ENCODE results near the gene CEACAM1. TPM values are rescaled to one million over a fixed set of nuclear protein-coding genes. Genes with fewer than 3 reads are reported as not detected.

CEACAM1 gene
- polyA plus RNA-seq, 4 donors, result 16.3 to 54.2 (median 32.9) TPM

GRCh38 chr19:42474743-42475142 lies 53.5 kb downstream of the CEACAM1 start:
- H3K36me3 ChIP-seq (ENCODE audit: control insufficient read depth in 3 of 3, insufficient read depth in 2 of 3, low read depth in 1 of 3, low read length in 3 of 3), result no peaks in the 10 kb centered on the region
- WGBS, 3 donors, result 68 to 90% (median 81%) methylated on average over 4 of the region's 4 CpGs
- no peak for DNase-seq
- no peak overlapping the region for H3K27ac ChIP-seq (ENCODE audit: low read depth in 1 of 3, low read length in 2 of 3)
- no peaks in the 10 kb centered on the region for H3K9me3 ChIP-seq (ENCODE audit: control insufficient read depth in 2 of 2, insufficient read depth in 1 of 2, low read depth in 1 of 2, low read length in 1 of 2)
- H3K4me3 ChIP-seq (ENCODE audit: low read depth in 1 of 3, low read length in 3 of 3), result no peak overlapping the region
- H3K27me3 ChIP-seq (ENCODE audit: control insufficient read depth in 3 of 3, insufficient read depth in 3 of 3, low read length in 3 of 3), result no peaks in the 10 kb centered on the region
- no peaks in the 10 kb centered on the region for H3K4me1 ChIP-seq (ENCODE audit: control insufficient read depth in 3 of 3, insufficient read depth in 2 of 3, low read depth in 1 of 3, low read length in 2 of 3)
- no peak for FAIRE-seq

GRCh38 chr19:42473686-42474085 lies 54.6 kb downstream of the CEACAM1 start:
- Histone ChIP-seq H3K36me3 (ENCODE audit: control insufficient read depth in 3 of 3, insufficient read depth in 2 of 3, low read depth in 1 of 3, low read length in 3 of 3) (no peaks in the 10 kb centered on the region), H3K4me1 (ENCODE audit: control insufficient read depth in 3 of 3, insufficient read depth in 2 of 3, low read depth in 1 of 3, low read length in 2 of 3) (no peaks in the 10 kb centered on the region), H3K4me3 (ENCODE audit: low read depth in 1 of 3, low read length in 3 of 3) (no peak overlapping the region), H3K27ac (ENCODE audit: low read depth in 1 of 3, low read length in 2 of 3) (no peak overlapping the region), H3K9me3 (ENCODE audit: control insufficient read depth in 2 of 2, insufficient read depth in 1 of 2, low read depth in 1 of 2, low read length in 1 of 2) (no peaks in the 10 kb centered on the region), H3K27me3 (ENCODE audit: control insufficient read depth in 3 of 3, insufficient read depth in 3 of 3, low read length in 3 of 3) (no peaks in the 10 kb centered on the region)
- no peak for FAIRE-seq
- no peak for DNase-seq
- WGBS, 3 donors, result 67 to 92% (median 90%) methylated on average over 6 of the region's 6 CpGs

GRCh38 chr19:42472402-42473147 lies 55.7 kb downstream of the CEACAM1 start:
- DNase-seq, result no peak
- Histone ChIP-seq H3K27me3 (ENCODE audit: control insufficient read depth in 3 of 3, insufficient read depth in 3 of 3, low read length in 3 of 3) (no peaks in the 10 kb centered on the region), H3K9me3 (ENCODE audit: control insufficient read depth in 2 of 2, insufficient read depth in 1 of 2, low read depth in 1 of 2, low read length in 1 of 2) (no peaks in the 10 kb centered on the region), H3K4me1 (ENCODE audit: control insufficient read depth in 3 of 3, insufficient read depth in 2 of 3, low read depth in 1 of 3, low read length in 2 of 3) (peaks cover 0 to 3% (median 3%) of the 10 kb centered on the region in 3 donors), H3K27ac (ENCODE audit: low read depth in 1 of 3, low read length in 2 of 3) (no peak overlapping the region), H3K36me3 (ENCODE audit: control insufficient read depth in 3 of 3, insufficient read depth in 2 of 3, low read depth in 1 of 3, low read length in 3 of 3) (no peaks in the 10 kb centered on the region), H3K4me3 (ENCODE audit: low read depth in 1 of 3, low read length in 3 of 3) (no peak overlapping the region)
- 86 to 89% (median 89%) methylated on average over 7 of the region's 7 CpGs for WGBS, 3 donors
- FAIRE-seq, result no peak

GRCh38 chr19:42471554-42472249 lies 56.6 kb downstream of the CEACAM1 start:
- FAIRE-seq, result no peak
- Histone ChIP-seq H3K36me3 (ENCODE audit: control insufficient read depth in 3 of 3, insufficient read depth in 2 of 3, low read depth in 1 of 3, low read length in 3 of 3) (no peaks in the 10 kb centered on the region), H3K4me3 (ENCODE audit: low read depth in 1 of 3, low read length in 3 of 3) (no peak overlapping the region), H3K9me3 (ENCODE audit: control insufficient read depth in 2 of 2, insufficient read depth in 1 of 2, low read depth in 1 of 2, low read length in 1 of 2) (no peaks in the 10 kb centered on the region), H3K27ac (ENCODE audit: low read depth in 1 of 3, low read length in 2 of 3) (no peak overlapping the region), H3K27me3 (ENCODE audit: control insufficient read depth in 3 of 3, insufficient read depth in 3 of 3, low read length in 3 of 3) (no peaks in the 10 kb centered on the region), H3K4me1 (ENCODE audit: control insufficient read depth in 3 of 3, insufficient read depth in 2 of 3, low read depth in 1 of 3, low read length in 2 of 3) (peaks cover under 1 to 3% (median 3%) of the 10 kb centered on the region in 3 donors)
- 36 to 68% (median 50%) methylated on average over 7 of the region's 7 CpGs for WGBS, 3 donors
- DNase-seq, result no peak

GRCh38 chr19:42469311-42470235 lies 58.7 kb downstream of the CEACAM1 start:
- WGBS, 3 donors, result 61 to 67% (median 67%) methylated on average over 8 of the region's 8 CpGs
- H3K27ac ChIP-seq (ENCODE audit: low read depth in 1 of 3, low read length in 2 of 3), result no peak overlapping the region

GRCh38 chr19:42468273-42468796 lies 59.9 kb downstream of the CEACAM1 start:
- H3K9me3 ChIP-seq (ENCODE audit: control insufficient read depth in 2 of 2, insufficient read depth in 1 of 2, low read depth in 1 of 2, low read length in 1 of 2), result no peaks in the 10 kb centered on the region
- H3K4me3 ChIP-seq (ENCODE audit: low read depth in 1 of 3, low read length in 3 of 3), result no peak overlapping the region
- peaks cover 3% of the 10 kb centered on the region in 3 donors for H3K4me1 ChIP-seq (ENCODE audit: control insufficient read depth in 3 of 3, insufficient read depth in 2 of 3, low read depth in 1 of 3, low read length in 2 of 3)
- no peaks in the 10 kb centered on the region for H3K36me3 ChIP-seq (ENCODE audit: control insufficient read depth in 3 of 3, insufficient read depth in 2 of 3, low read depth in 1 of 3, low read length in 3 of 3)
- FAIRE-seq (no peak), DNase-seq (peak; percentile 60 to 75)
- peak overlapping the region in 1 of 3 donors; percentile 7 for H3K27ac ChIP-seq (ENCODE audit: low read depth in 1 of 3, low read length in 2 of 3)
- WGBS, 3 donors, result 18 to 42% (median 37%) methylated on average over 3 of the region's 3 CpGs
- H3K27me3 ChIP-seq (ENCODE audit: control insufficient read depth in 3 of 3, insufficient read depth in 3 of 3, low read length in 3 of 3), result no peaks in the 10 kb centered on the region

More at GRCh38 chr19:42469311-42470235, 58.7 kb downstream of the CEACAM1 start:
- Histone ChIP-seq H3K4me1 (ENCODE audit: control insufficient read depth in 3 of 3, insufficient read depth in 2 of 3, low read depth in 1 of 3, low read length in 2 of 3) (peaks cover 3% of the 10 kb centered on the region in 3 donors), H3K27me3 (ENCODE audit: control insufficient read depth in 3 of 3, insufficient read depth in 3 of 3, low read length in 3 of 3) (no peaks in the 10 kb centered on the region), H3K9me3 (ENCODE audit: control insufficient read depth in 2 of 2, insufficient read depth in 1 of 2, low read depth in 1 of 2, low read length in 1 of 2) (no peaks in the 10 kb centered on the region), H3K4me3 (ENCODE audit: low read depth in 1 of 3, low read length in 3 of 3) (no peak overlapping the region), H3K36me3 (ENCODE audit: control insufficient read depth in 3 of 3, insufficient read depth in 2 of 3, low read depth in 1 of 3, low read length in 3 of 3) (no peaks in the 10 kb centered on the region)
- no peak for DNase-seq
- no peak for FAIRE-seq

GRCh38 chr19:42467183-42467760 lies 61.0 kb downstream of the CEACAM1 start:
- no peaks in the 10 kb centered on the region for H3K36me3 ChIP-seq (ENCODE audit: control insufficient read depth in 3 of 3, insufficient read depth in 2 of 3, low read depth in 1 of 3, low read length in 3 of 3)
- H3K9me3 ChIP-seq (ENCODE audit: control insufficient read depth in 2 of 2, insufficient read depth in 1 of 2, low read depth in 1 of 2, low read length in 1 of 2), result no peaks in the 10 kb centered on the region
- no peak for DNase-seq
- H3K27me3 ChIP-seq (ENCODE audit: control insufficient read depth in 3 of 3, insufficient read depth in 3 of 3, low read length in 3 of 3), result no peaks in the 10 kb centered on the region
- H3K27ac ChIP-seq (ENCODE audit: low read depth in 1 of 3, low read length in 2 of 3), result no peak overlapping the region
- H3K4me3 ChIP-seq (ENCODE audit: low read depth in 1 of 3, low read length in 3 of 3), result no peak overlapping the region
- peaks cover 3 to 11% (median 3%) of the 10 kb centered on the region in 3 donors for H3K4me1 ChIP-seq (ENCODE audit: control insufficient read depth in 3 of 3, insufficient read depth in 2 of 3, low read depth in 1 of 3, low read length in 2 of 3)
- no peak for FAIRE-seq
- WGBS, 3 donors, result 45 to 71% (median 64%) methylated on average over 5 of the region's 5 CpGs

Data from small intestine (tissue), 7 donors.